Stimulated activated CD8-positive, alpha-beta memory T cell treated with anti-CD3 and anti-CD28 coated beads, Interleukin-7, amount 100 ng/mL, for 1 hour (primary cell): ENCODE data around the gene DCTN3.

Experiments
- DNase-seq, 2 donors: peaks; one replicate each; pipeline ENCODE4 v3.0.0-alpha.2; 2020; ENCODE audit warnings: low read depth in 2 of 2

DCTN3 gene

GRCh38 chr9:34590381-34591247 lies 29.7 kb downstream of the DCTN3 start:
- no peak for DNase-seq

- no peak for DNase-seq
Measured at GRCh38 chr9:34589636-34590380, 30.5 kb downstream of the DCTN3 start, which contains the start of gene CNTFR. Gene CNTFR (minus strand): TSS chr9:34589724. CDS start chr9:34568981, 20,743 bp downstream.

- DNase-seq = no peak
Measured at GRCh38 chr9:34588671-34589635, 31.3 kb downstream of the DCTN3 start.

- no peak for DNase-seq
Measured at GRCh38 chr9:34587271-34587670, 33.0 kb downstream of the DCTN3 start.

- no peak for DNase-seq
Measured at GRCh38 chr9:34585946-34586669, 34.2 kb downstream of the DCTN3 start.

GRCh38 chr9:34584970-34585369 lies 35.3 kb downstream of the DCTN3 start:
- DNase-seq = no peak

- DNase-seq = no peak
Measured at GRCh38 chr9:34582787-34583186, 37.5 kb downstream of the DCTN3 start.

- no peak for DNase-seq
Measured at GRCh38 chr9:34581318-34581717, 39.0 kb downstream of the DCTN3 start.

GRCh38 chr9:34580358-34580757 lies 39.9 kb downstream of the DCTN3 start:
- DNase-seq = no peak

- no peak for DNase-seq
Measured at GRCh38 chr9:34579808-34580163, 40.5 kb downstream of the DCTN3 start.

- DNase-seq = no peak
Measured at GRCh38 chr9:34579104-34579807, 41.0 kb downstream of the DCTN3 start.

- DNase-seq = no peak
Measured at GRCh38 chr9:34578241-34579103, 41.8 kb downstream of the DCTN3 start.

- no peak for DNase-seq
Measured at GRCh38 chr9:34577400-34578240, 42.7 kb downstream of the DCTN3 start.

GRCh38 chr9:34576597-34577399 lies 43.5 kb downstream of the DCTN3 start:
- DNase-seq = no peak

GRCh38 chr9:34575862-34576596 lies 44.3 kb downstream of the DCTN3 start:
- DNase-seq = no peak

GRCh38 chr9:34575241-34575640 lies 45.1 kb downstream of the DCTN3 start:
- no peak for DNase-seq

GRCh38 chr9:34574571-34574970 lies 45.7 kb downstream of the DCTN3 start:
- DNase-seq = no peak
